Measurements from ENCODE around the gene CCDC175.

CCDC175 gene

DNA sequence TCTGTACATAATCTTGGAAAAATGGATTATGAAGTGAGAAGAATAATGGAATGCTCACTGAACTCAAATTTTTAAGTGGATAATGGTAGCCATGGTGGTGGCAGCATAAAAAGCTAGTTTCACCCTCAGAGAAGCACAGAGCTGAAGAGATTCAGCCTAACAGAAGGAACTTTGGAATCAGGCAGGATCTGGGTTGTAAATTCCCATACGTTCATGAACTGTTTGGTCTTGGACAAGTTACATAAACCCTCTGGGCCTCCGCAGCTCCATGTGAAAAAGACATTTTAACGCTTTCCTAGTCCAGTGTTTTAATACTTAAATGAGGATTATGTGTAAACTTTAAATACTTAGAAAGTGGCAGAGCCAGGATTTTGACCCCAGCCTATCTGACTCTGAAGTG lies 65.6 kb downstream of the CCDC175 start:
- H3K9me2 ChIP-seq (replicated peaks; ENCODE audit: insufficient read depth, low read length): no peaks in the 10 kb centered on the region
- no peak for TF ChIP-seq EZH2phosphoT487 (conservative IDR thresholded peaks at IDR 0.05; ENCODE audit: low read length)
- TF ChIP-seq, protein P1, sequence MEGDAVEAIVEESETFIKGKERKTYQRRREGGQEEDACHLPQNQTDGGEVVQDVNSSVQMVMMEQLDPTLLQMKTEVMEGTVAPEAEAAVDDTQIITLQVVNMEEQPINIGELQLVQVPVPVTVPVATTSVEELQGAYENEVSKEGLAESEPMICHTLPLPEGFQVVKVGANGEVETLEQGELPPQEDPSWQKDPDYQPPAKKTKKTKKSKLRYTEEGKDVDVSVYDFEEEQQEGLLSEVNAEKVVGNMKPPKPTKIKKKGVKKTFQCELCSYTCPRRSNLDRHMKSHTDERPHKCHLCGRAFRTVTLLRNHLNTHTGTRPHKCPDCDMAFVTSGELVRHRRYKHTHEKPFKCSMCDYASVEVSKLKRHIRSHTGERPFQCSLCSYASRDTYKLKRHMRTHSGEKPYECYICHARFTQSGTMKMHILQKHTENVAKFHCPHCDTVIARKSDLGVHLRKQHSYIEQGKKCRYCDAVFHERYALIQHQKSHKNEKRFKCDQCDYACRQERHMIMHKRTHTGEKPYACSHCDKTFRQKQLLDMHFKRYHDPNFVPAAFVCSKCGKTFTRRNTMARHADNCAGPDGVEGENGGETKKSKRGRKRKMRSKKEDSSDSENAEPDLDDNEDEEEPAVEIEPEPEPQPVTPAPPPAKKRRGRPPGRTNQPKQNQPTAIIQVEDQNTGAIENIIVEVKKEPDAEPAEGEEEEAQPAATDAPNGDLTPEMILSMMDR (IDR thresholded peaks at IDR 0.05; ENCODE audit: insufficient read depth, low read length, poor library complexity, severe bottlenecking): no peak
- H3K36me3 ChIP-seq (ENCODE audit: low read length): no peaks in the 10 kb centered on the region
- H3K4me3 ChIP-seq (ENCODE audit: insufficient read depth, low read length, poor library complexity, severe bottlenecking): no peak overlapping the region
- no peaks in the 10 kb centered on the region for H3F3A ChIP-seq (ENCODE audit: insufficient read depth)
- no peak overlapping the region for H2AFZ ChIP-seq (ENCODE audit: low read depth, low read length, severe bottlenecking)
- no peak overlapping the region for H3K4me2 ChIP-seq (ENCODE audit: low read depth, low read length, poor library complexity, severe bottlenecking)
- no peaks in the 10 kb centered on the region for H3K27me3 ChIP-seq (ENCODE audit: low read length)
- no peak overlapping the region for H3K9ac ChIP-seq (ENCODE audit: low read length)
- H4K20me1 ChIP-seq (ENCODE audit: low read depth, low read length): no peaks in the 10 kb centered on the region
- no peaks in the 10 kb centered on the region for H3K9me3 ChIP-seq (ENCODE audit: insufficient read depth, low read length)
- no peaks in the 10 kb centered on the region for H3K79me2 ChIP-seq (ENCODE audit: insufficient read depth, low read length)
- no peak overlapping the region for H3K27ac ChIP-seq (ENCODE audit: low read depth, low read length)

DNA sequence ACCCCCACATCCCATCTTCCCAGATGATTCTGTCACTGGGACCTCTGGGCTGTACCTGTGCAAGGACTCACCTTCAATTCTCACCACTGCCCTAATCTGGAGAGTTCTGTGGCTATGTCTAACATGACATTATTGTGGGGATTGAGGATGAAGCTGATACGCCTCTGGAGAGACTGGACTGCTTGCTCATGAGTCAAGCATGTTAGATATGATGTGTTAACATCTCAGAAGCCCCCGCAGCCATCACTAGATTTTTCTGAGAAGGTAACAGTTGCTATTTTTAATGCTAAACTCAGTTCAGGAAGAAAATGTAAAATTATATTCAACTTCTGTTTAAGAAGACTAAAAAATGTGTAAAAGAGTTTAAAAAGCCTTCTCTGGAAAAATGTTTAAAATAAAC lies 66.6 kb downstream of the CCDC175 start:
- Histone ChIP-seq H2AFZ (ENCODE audit: low read depth, low read length, severe bottlenecking) (no peak overlapping the region), H3K4me3 (ENCODE audit: insufficient read depth, low read length, poor library complexity, severe bottlenecking) (no peak overlapping the region), H3K9me3 (ENCODE audit: insufficient read depth, low read length) (no peaks in the 10 kb centered on the region), H4K20me1 (ENCODE audit: low read depth, low read length) (no peaks in the 10 kb centered on the region), H3K4me2 (ENCODE audit: low read depth, low read length, poor library complexity, severe bottlenecking) (no peak overlapping the region), H3K79me2 (ENCODE audit: insufficient read depth, low read length) (no peaks in the 10 kb centered on the region), H3K9me2 (replicated peaks; ENCODE audit: insufficient read depth, low read length) (no peaks in the 10 kb centered on the region), H3K9ac (ENCODE audit: low read length) (no peak overlapping the region), H3F3A (ENCODE audit: insufficient read depth) (no peaks in the 10 kb centered on the region), H3K36me3 (ENCODE audit: low read length) (no peaks in the 10 kb centered on the region), H3K27me3 (ENCODE audit: low read length) (no peaks in the 10 kb centered on the region), H3K27ac (ENCODE audit: low read depth, low read length) (no peak overlapping the region)
- no peak for TF ChIP-seq EZH2phosphoT487 (conservative IDR thresholded peaks at IDR 0.05; ENCODE audit: low read length)
- TF ChIP-seq, protein P1 (IDR thresholded peaks at IDR 0.05; ENCODE audit: insufficient read depth, low read length, poor library complexity, severe bottlenecking): no peak

DNA sequence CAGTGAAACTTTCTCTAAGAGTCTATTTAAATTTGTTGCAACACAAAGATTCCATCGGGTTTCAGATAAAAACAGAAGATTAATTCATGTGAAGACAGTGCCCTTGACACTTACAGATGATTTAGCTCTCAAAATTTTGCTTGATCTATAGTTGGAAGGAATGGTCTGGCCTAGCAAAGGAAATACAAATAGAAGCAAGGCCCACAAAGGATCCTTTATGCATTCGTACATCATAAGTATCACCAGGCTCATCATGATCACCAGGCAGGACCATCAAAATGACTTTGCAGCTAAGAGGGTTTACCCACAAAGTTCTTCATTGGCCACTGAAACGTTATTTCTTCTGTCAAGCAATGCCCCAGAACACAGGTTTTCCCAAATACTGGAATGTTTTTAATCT lies 67.5 kb downstream of the CCDC175 start:
- TF ChIP-seq, protein P1 (IDR thresholded peaks at IDR 0.05; ENCODE audit: insufficient read depth, low read length, poor library complexity, severe bottlenecking): no peak
- TF ChIP-seq EZH2phosphoT487 (conservative IDR thresholded peaks at IDR 0.05; ENCODE audit: low read length): no peak

More for the DNA sequence above, 67.5 kb downstream of the CCDC175 start:
- Histone ChIP-seq H3K4me2 (ENCODE audit: low read depth, low read length, poor library complexity, severe bottlenecking) (no peak overlapping the region), H3K36me3 (ENCODE audit: low read length) (no peaks in the 10 kb centered on the region), H3K9me3 (ENCODE audit: insufficient read depth, low read length) (no peaks in the 10 kb centered on the region), H2AFZ (ENCODE audit: low read depth, low read length, severe bottlenecking) (no peak overlapping the region), H4K20me1 (ENCODE audit: low read depth, low read length) (0 out of 2 replicates have a peak, but pooled peaks cover 3% of the 10 kb centered on the region), H3K27me3 (ENCODE audit: low read length) (no peaks in the 10 kb centered on the region), H3K79me2 (ENCODE audit: insufficient read depth, low read length) (no peaks in the 10 kb centered on the region), H3F3A (ENCODE audit: insufficient read depth) (no peaks in the 10 kb centered on the region), H3K9ac (ENCODE audit: low read length) (no peak overlapping the region), H3K9me2 (replicated peaks; ENCODE audit: insufficient read depth, low read length) (no peaks in the 10 kb centered on the region), H3K27ac (ENCODE audit: low read depth, low read length) (no peak overlapping the region), H3K4me3 (ENCODE audit: insufficient read depth, low read length, poor library complexity, severe bottlenecking) (no peak overlapping the region)
